ENCODE results near the gene FGA.

DNA sequence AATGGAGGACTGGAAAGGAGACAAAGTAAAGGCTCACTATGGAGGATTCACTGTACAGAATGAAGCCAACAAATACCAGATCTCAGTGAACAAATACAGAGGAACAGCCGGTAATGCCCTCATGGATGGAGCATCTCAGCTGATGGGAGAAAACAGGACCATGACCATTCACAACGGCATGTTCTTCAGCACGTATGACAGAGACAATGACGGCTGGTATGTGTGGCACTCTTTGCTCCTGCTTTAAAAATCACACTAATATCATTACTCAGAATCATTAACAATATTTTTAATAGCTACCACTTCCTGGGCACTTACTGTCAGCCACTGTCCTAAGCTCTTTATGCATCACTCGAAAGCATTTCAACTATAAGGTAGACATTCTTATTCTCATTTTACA is 21.0 kb downstream of the FGA start:
- TF ChIP-seq YY1 (IDR thresholded peaks at IDR 0.05; ENCODE audit: insufficient read depth, insufficient read length) (no peak), ZNF274 (IDR thresholded peaks at IDR 0.05; ENCODE audit: low read depth, low read length) (no peak)
